ENCODE data around the gene ATP12A.
A peak's percentile ranks its signal among the peaks of the same experiment; 100 is the strongest.

Gene ATP12A

GRCh38 chr13:24671386-24672113 lies 8.7 kb upstream of the ATP12A start:
- H3K36me3 Mint-ChIP-seq (ENCODE audit: low read depth): no peaks in the 10 kb centered on the region
- peaks cover 24% of the 10 kb centered on the region for H3K4me1 Mint-ChIP-seq
- H3K27ac Mint-ChIP-seq: peak overlapping the region; percentile 71 to 95 (median 71)
- no peaks in the 10 kb centered on the region for H3K9me3 Mint-ChIP-seq
- peak; percentile 60 to 68 (median 66) for TF ChIP-seq CTCF (IDR thresholded peaks at IDR 0.05; ENCODE audit: unreplicated experiment in 3 of 3)
- peaks cover 22% of the 10 kb centered on the region for H3K27me3 Mint-ChIP-seq (ENCODE audit: low read depth)
- peak overlapping the region in 2 of 3 experiments; percentile 30 for H3K4me3 Mint-ChIP-seq

- peak overlapping the region; percentile 71 to 95 (median 78) for H3K27ac Mint-ChIP-seq
- H3K4me1 Mint-ChIP-seq: peaks cover 24% of the 10 kb centered on the region
- H3K4me3 Mint-ChIP-seq: no peak overlapping the region
- no peaks in the 10 kb centered on the region for H3K9me3 Mint-ChIP-seq
- peaks cover 31% of the 10 kb centered on the region for H3K27me3 Mint-ChIP-seq (ENCODE audit: low read depth)
- no peaks in the 10 kb centered on the region for H3K36me3 Mint-ChIP-seq (ENCODE audit: low read depth)
- TF ChIP-seq CTCF (IDR thresholded peaks at IDR 0.05; ENCODE audit: unreplicated experiment in 3 of 3): no peak
Measured at GRCh38 chr13:24672141-24673132, 7.8 kb upstream of the ATP12A start.

GRCh38 chr13:24675806-24676570 lies 4.2 kb upstream of the ATP12A start:
- no peak for TF ChIP-seq CTCF (IDR thresholded peaks at IDR 0.05; ENCODE audit: unreplicated experiment in 3 of 3)
- no peak overlapping the region for H3K27ac Mint-ChIP-seq
- no peaks in the 10 kb centered on the region for H3K36me3 Mint-ChIP-seq (ENCODE audit: low read depth)
- H3K4me3 Mint-ChIP-seq: no peak overlapping the region
- H3K9me3 Mint-ChIP-seq: no peaks in the 10 kb centered on the region
- H3K27me3 Mint-ChIP-seq (ENCODE audit: low read depth): peaks cover 59% of the 10 kb centered on the region
- peaks cover 26% of the 10 kb centered on the region for H3K4me1 Mint-ChIP-seq

GRCh38 chr13:24678151-24678550 lies 2.1 kb upstream of the ATP12A start:
- H3K4me3 Mint-ChIP-seq: no peak overlapping the region
- peaks cover 68% of the 10 kb centered on the region for H3K27me3 Mint-ChIP-seq (ENCODE audit: low read depth)
- H3K4me1 Mint-ChIP-seq: peaks cover 6% of the 10 kb centered on the region
- H3K27ac Mint-ChIP-seq: no peak overlapping the region
- no peak for TF ChIP-seq CTCF (IDR thresholded peaks at IDR 0.05; ENCODE audit: unreplicated experiment in 3 of 3)
- no peaks in the 10 kb centered on the region for H3K9me3 Mint-ChIP-seq
- peaks cover 5% of the 10 kb centered on the region for H3K36me3 Mint-ChIP-seq (ENCODE audit: low read depth)

- peaks cover 5% of the 10 kb centered on the region for H3K4me1 Mint-ChIP-seq
- H3K36me3 Mint-ChIP-seq (ENCODE audit: low read depth): peaks cover 5% of the 10 kb centered on the region
- no peak overlapping the region for H3K27ac Mint-ChIP-seq
- H3K27me3 Mint-ChIP-seq (ENCODE audit: low read depth): peaks cover 65% of the 10 kb centered on the region
- TF ChIP-seq CTCF (IDR thresholded peaks at IDR 0.05; ENCODE audit: unreplicated experiment in 3 of 3): no peak
- H3K4me3 Mint-ChIP-seq: peak overlapping the region; percentile 33 to 46 (median 34)
- H3K9me3 Mint-ChIP-seq: no peaks in the 10 kb centered on the region
Measured at GRCh38 chr13:24679686-24680085, 522 bp upstream of the ATP12A start.
